ENCODE data around the gene HGFAC.

DNA sequence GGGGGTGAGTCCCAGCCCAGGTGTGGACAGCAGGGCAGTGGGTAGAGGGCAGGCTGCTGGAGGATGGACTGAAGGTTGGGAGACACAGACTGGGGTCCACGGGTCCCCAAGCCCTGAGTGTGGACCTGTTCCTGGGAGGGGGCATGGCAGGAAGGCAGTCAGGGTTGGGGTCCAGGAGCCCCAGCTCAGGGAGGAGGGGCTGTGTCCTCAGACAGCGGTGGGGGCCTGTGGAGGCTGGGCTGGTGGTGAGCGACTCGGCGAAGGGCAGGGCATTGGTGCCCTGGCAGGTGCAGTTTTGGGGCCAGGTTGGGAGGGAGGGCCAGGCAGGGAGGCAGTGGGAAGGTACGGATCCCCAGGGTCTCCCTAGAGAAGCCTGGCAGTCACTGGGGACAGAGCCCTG lies 55.3 kb downstream of the HGFAC start:
- TF ChIP-seq, protein P1, sequence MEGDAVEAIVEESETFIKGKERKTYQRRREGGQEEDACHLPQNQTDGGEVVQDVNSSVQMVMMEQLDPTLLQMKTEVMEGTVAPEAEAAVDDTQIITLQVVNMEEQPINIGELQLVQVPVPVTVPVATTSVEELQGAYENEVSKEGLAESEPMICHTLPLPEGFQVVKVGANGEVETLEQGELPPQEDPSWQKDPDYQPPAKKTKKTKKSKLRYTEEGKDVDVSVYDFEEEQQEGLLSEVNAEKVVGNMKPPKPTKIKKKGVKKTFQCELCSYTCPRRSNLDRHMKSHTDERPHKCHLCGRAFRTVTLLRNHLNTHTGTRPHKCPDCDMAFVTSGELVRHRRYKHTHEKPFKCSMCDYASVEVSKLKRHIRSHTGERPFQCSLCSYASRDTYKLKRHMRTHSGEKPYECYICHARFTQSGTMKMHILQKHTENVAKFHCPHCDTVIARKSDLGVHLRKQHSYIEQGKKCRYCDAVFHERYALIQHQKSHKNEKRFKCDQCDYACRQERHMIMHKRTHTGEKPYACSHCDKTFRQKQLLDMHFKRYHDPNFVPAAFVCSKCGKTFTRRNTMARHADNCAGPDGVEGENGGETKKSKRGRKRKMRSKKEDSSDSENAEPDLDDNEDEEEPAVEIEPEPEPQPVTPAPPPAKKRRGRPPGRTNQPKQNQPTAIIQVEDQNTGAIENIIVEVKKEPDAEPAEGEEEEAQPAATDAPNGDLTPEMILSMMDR (IDR thresholded peaks at IDR 0.05) = no peak
- TF ChIP-seq POLR2A (IDR thresholded peaks at IDR 0.05) = no peak

Data from thyroid gland (tissue), 4 donors.